ENCODE data around the gene DENND2C.

DENND2C gene

DNA sequence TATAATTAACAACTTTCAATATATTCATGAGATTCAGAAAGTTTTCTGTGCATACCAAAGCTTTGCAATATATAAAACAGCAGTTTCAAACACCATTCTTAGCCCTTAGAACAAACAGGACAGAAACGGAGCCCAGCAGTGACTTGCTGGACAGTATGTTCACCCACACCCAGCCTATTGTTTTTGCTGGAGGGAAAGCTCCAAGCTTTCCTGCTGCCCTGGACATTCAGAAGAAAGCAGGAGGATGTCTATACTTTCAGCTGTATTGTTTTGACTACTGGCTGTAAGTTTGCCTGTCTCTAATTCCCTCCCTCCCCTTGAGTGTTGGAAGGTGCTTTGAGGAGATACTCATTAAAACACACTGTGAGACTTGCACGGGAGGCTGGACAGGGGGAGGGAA, 9.6 kb downstream of the DENND2C start:
- no peaks in the 10 kb centered on the region for H3K36me3 Mint-ChIP-seq (ENCODE audit: low read depth)
- H3K27ac Mint-ChIP-seq = no peak overlapping the region
- no peaks in the 10 kb centered on the region for H3K9me3 Mint-ChIP-seq
- no peak overlapping the region for H3K4me3 Mint-ChIP-seq
- no peaks in the 10 kb centered on the region for H3K4me1 Mint-ChIP-seq (ENCODE audit: low read depth)
- peaks cover 28% of the 10 kb centered on the region for H3K27me3 Mint-ChIP-seq

DNA sequence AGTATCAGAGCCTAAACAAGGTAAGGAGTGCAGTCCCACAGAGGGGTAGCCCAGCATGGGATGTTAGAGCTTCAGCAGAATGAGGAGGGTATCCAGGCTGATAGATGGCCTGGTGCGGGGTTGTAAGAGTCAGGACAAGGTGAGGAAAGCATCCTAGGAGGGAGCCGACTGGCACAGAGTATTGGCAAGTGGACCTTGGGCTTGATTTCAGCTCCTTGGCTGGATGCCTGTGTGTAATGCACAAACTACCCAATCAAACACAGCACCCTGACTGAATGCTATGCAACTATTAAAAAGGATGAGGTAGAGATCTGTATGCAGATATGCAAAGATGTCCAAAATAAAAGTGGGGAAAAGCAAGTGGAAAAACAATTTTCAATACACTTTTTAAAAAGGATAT, 18.0 kb downstream of the DENND2C start:
- no peak overlapping the region for H3K4me3 Mint-ChIP-seq
- no peaks in the 10 kb centered on the region for H3K4me1 Mint-ChIP-seq (ENCODE audit: low read depth)
- no peak overlapping the region for H3K27ac Mint-ChIP-seq
- H3K9me3 Mint-ChIP-seq = no peaks in the 10 kb centered on the region
- H3K36me3 Mint-ChIP-seq (ENCODE audit: low read depth) = no peaks in the 10 kb centered on the region
- H3K27me3 Mint-ChIP-seq = no peaks in the 10 kb centered on the region

DNA sequence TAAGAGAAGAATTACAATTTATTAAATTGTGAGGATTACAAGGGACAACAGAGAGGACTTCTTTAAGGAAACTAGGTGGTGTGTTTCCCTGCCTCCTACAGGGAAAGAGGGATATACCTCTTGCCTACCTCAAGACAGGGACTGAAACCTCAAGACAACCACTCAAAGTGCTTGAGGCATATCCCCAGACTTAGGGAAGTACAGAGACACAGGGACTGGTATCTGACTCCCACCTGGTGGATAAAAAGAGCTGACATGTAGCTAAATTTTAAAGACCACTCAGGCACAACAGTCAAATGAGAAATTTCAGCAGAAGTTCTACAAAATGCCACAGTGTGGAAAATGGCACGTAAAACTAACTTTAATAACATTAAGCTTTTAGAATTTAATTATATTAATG, 21.3 kb downstream of the DENND2C start:
- no peak overlapping the region for H3K4me3 Mint-ChIP-seq

DNA sequence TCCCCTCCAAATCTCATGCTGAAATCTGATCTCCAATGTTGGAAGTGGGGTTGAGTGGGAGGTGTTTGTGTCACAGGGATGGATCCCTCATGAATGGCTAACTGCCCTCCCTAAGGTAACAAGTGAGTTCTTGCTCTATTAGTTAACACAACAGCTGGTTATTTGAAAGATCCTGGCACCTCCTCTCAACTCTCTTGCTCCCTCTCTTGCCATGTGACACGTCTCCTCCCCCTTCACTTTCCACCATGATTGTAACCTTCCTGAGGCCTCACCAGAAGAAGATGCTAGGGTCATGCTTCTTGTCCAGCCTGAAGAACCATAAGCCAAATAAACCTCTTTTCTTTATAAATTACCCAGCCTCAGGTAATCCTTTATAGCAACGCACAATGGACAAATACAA, 28.5 kb downstream of the DENND2C start:
- Mint-ChIP-seq H3K36me3 (ENCODE audit: low read depth) (no peaks in the 10 kb centered on the region), H3K4me3 (no peak overlapping the region), H3K27ac (no peak overlapping the region), H3K4me1 (ENCODE audit: low read depth) (no peaks in the 10 kb centered on the region), H3K27me3 (peaks cover 7% of the 10 kb centered on the region), H3K9me3 (no peaks in the 10 kb centered on the region)

More for the DNA sequence above, 21.3 kb downstream of the DENND2C start:
- Mint-ChIP-seq H3K36me3 (ENCODE audit: low read depth) (no peaks in the 10 kb centered on the region), H3K27me3 (no peaks in the 10 kb centered on the region), H3K4me1 (ENCODE audit: low read depth) (no peaks in the 10 kb centered on the region), H3K27ac (no peak overlapping the region), H3K9me3 (no peaks in the 10 kb centered on the region)

DNA sequence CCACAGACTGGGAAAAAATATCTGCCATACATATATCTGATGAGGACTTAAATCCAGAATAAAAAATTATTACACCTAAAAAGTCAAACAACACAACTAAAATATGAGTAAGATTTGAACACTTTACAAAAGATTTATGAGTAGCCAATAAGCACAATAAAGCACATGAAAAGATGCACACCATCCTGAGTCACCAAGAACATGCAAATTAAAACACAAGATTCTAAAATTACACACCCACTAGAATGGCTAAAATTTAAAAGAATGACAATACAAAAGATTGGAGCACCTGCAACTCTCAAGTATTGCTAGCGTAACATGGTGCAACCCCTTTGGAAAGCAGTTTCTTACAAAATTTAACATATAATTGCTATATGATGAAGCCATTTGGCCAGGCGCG, 30.9 kb downstream of the DENND2C start:
- peaks cover 7% of the 10 kb centered on the region for H3K27me3 Mint-ChIP-seq
- H3K27ac Mint-ChIP-seq = no peak overlapping the region
- no peaks in the 10 kb centered on the region for H3K36me3 Mint-ChIP-seq (ENCODE audit: low read depth)
- H3K4me3 Mint-ChIP-seq = no peak overlapping the region
- no peaks in the 10 kb centered on the region for H3K9me3 Mint-ChIP-seq
- no peaks in the 10 kb centered on the region for H3K4me1 Mint-ChIP-seq (ENCODE audit: low read depth)

DNA sequence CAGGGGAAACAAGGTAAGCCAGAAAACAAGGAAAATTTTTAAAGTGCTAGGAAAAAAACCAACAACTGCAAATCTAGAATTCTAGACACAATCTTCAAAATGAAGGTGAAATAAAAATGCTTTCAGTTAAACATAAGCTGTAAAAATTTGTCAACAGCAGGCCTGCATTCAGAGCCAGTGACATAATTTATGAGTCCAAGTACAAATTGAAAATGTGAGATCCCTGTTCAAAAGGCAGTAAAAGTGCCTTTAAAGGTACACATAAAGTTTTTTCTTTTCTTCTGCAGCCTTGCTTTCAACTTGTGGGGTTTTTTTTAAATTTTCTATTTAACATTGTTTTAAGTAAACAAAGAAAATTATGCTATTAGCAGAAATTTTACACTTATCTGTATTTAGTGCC, 37.4 kb downstream of the DENND2C start:
- Mint-ChIP-seq H3K9me3 (peaks cover 4% of the 10 kb centered on the region), H3K27ac (no peak overlapping the region), H3K4me3 (no peak overlapping the region), H3K27me3 (peaks cover 26% of the 10 kb centered on the region), H3K36me3 (ENCODE audit: low read depth) (no peaks in the 10 kb centered on the region), H3K4me1 (ENCODE audit: low read depth) (no peaks in the 10 kb centered on the region)

DNA sequence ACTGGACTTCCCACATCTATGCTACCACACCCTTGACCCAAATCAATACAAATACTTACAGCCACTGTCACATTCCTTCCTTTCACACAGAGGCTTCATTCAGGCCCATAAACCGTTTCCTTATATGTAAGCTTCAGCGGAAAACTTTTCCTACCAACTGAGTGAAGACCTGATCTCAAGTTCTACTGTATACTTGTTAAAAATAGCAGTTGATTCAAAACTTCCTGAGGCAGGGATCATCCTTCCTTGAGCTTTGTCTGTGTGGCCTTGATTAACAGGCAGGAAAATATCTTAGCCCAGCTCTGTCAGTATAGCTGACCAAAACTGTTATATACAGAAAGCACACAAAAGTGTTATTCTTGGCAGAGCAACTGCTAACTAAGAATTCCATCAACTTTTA, 42.7 kb downstream of the DENND2C start:
- Mint-ChIP-seq H3K4me3 (no peak overlapping the region), H3K36me3 (ENCODE audit: low read depth) (no peaks in the 10 kb centered on the region), H3K9me3 (peaks cover 3% of the 10 kb centered on the region), H3K4me1 (ENCODE audit: low read depth) (no peaks in the 10 kb centered on the region), H3K27me3 (peaks cover 28% of the 10 kb centered on the region), H3K27ac (no peak overlapping the region)

DNA sequence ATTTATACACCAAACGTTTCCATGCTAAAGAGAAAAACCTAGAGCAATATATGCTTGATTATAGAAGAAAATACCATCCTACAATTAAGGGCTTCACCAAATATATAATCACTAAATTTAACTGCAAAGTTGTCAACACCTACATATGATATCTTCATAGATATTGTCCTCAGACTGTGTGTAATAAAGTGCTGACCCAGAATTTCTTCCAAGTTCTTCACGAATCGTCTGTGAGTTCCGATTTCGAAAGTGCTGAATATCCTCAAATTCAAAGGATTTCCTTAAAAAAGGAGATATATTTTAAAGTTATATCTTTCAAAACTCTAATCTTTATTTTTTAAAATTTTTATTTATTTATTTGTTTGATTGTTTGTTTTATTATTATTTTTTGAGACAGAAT, 46.5 kb downstream of the DENND2C start:
- Mint-ChIP-seq H3K4me1 (ENCODE audit: low read depth) (no peaks in the 10 kb centered on the region), H3K4me3 (no peak overlapping the region), H3K36me3 (ENCODE audit: low read depth) (no peaks in the 10 kb centered on the region), H3K9me3 (no peaks in the 10 kb centered on the region), H3K27ac (no peak overlapping the region), H3K27me3 (peaks cover 13% of the 10 kb centered on the region)

DNA sequence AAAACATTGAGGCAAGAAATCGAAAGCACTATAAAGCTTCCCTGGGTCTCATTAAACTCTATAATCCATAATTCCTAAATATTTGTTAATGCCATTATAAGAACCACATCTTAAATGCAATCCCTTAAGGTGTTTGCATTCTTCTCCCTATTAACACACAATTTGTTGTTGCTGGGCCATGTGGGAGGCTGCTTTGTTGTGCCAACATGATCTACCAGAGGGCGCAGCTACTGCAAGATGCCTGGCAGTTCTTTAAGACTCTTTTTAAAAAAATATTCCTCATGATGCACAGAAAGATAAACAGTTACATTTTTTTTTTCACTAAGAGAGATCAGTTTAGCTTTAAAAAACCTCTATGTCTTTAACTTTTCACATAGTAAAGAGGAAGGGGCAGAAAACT, 49.4 kb downstream of the DENND2C start:
- no peaks in the 10 kb centered on the region for H3K36me3 Mint-ChIP-seq (ENCODE audit: low read depth)
- H3K4me3 Mint-ChIP-seq = no peak overlapping the region
- no peaks in the 10 kb centered on the region for H3K4me1 Mint-ChIP-seq (ENCODE audit: low read depth)

DNA sequence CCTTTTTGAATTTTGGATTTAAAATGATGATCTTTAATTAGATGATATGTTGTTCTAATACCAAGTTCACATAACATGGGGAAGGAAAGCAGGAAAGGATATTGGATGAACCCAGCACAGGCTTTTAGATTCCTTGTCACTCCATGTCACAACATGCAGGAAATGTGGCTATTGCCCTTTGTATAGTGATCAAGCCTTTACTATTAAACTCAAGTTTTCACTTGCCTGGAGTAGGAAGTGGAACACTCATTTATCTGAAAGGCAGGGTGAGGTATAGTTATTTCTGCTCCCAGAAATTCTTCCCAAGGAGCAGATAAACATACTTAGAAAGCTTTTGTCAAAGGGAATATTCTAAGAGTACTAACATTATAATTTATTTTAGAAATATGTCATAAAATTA, 51.2 kb downstream of the DENND2C start:
- Mint-ChIP-seq H3K9me3 (no peaks in the 10 kb centered on the region), H3K27ac (no peak overlapping the region), H3K4me1 (ENCODE audit: low read depth) (no peaks in the 10 kb centered on the region), H3K4me3 (no peak overlapping the region), H3K27me3 (peaks cover 9% of the 10 kb centered on the region), H3K36me3 (ENCODE audit: low read depth) (no peaks in the 10 kb centered on the region)

More for the DNA sequence above, 49.4 kb downstream of the DENND2C start:
- Mint-ChIP-seq H3K27me3 (peaks cover 11% of the 10 kb centered on the region), H3K27ac (no peak overlapping the region), H3K9me3 (no peaks in the 10 kb centered on the region)

DNA sequence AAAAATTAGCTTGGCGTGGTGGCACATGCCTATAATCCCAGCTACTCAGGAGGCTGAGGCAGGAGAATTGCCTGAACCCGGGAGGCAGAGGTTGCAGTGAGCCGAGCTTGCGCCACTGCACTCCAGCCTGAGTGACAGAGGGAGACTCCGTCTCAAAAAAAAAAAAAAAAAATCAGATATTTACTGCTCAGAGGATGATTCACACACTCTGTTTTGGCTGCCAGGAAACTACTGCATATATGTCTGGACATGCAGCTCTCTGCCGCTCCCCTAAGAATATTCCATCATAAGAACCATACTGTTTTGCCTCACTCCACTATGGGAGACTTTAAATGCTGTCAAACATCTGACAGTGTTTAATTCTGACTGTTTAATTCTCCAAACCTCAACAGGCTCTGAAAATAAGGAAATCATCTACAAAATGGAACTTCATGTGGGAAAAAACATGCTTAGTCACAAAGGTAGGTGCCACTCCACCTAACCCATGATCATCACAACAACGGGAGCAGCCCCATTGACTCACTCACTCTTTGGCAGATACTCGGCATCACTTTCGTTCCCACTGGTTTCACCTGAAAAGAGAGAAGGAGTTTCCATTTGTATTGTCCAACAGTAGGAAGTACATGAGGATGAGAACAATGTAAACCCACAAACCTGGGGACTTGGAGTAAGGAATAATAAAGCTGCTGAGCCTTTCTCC, 59.2 kb downstream of the DENND2C start:
- H3K36me3 Mint-ChIP-seq (ENCODE audit: low read depth) = no peaks in the 10 kb centered on the region
- no peaks in the 10 kb centered on the region for H3K9me3 Mint-ChIP-seq
- peaks cover 10% of the 10 kb centered on the region for H3K27me3 Mint-ChIP-seq
- no peak overlapping the region for H3K27ac Mint-ChIP-seq
- no peak overlapping the region for H3K4me3 Mint-ChIP-seq
- H3K4me1 Mint-ChIP-seq (ENCODE audit: low read depth) = no peaks in the 10 kb centered on the region

DNA sequence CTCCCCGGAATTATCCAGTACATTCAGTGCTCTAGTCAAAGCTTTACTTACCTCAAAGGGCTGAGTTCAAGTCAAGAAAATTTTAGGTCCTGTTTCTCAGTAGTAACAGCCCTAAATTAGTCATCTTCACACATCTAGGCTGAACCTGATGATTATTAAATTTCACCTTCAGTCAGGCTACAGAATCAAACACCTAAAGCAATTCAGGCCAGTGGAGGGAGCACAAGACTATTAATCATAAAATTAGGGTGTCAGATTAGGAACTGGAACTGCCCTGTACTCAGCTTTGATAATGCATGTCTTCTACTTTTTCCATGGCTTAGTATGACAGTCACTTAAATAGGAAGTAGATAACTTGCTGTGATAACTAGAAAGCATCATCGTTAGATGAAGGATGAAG, 60.0 kb downstream of the DENND2C start:
- Mint-ChIP-seq H3K27ac (no peak overlapping the region), H3K9me3 (no peaks in the 10 kb centered on the region), H3K4me3 (no peak overlapping the region), H3K4me1 (ENCODE audit: low read depth) (no peaks in the 10 kb centered on the region), H3K36me3 (ENCODE audit: low read depth) (no peaks in the 10 kb centered on the region), H3K27me3 (peaks cover 7% of the 10 kb centered on the region)

DNA sequence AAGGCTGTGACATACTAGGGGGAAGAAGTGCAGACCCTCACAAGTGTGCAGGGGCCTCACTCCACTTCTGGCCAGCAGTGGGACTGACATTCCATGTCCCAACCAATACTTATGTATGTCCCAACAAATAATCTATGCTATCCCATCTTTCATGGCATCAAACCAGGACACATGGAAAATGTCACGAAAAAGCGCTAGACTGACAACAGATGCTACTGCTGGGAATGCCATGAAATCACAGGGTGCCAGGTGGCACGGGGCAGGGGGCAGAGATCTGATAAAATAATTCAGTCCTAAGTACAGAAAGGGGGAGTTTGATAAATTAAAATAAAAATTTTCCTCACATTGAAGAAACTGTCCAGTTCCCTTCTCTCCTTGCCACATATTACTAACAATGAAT, 60.8 kb downstream of the DENND2C start:
- Mint-ChIP-seq H3K27ac (no peak overlapping the region), H3K9me3 (no peaks in the 10 kb centered on the region), H3K27me3 (peaks cover 7% of the 10 kb centered on the region), H3K4me1 (ENCODE audit: low read depth) (no peaks in the 10 kb centered on the region), H3K36me3 (ENCODE audit: low read depth) (no peaks in the 10 kb centered on the region), H3K4me3 (no peak overlapping the region)

DNA sequence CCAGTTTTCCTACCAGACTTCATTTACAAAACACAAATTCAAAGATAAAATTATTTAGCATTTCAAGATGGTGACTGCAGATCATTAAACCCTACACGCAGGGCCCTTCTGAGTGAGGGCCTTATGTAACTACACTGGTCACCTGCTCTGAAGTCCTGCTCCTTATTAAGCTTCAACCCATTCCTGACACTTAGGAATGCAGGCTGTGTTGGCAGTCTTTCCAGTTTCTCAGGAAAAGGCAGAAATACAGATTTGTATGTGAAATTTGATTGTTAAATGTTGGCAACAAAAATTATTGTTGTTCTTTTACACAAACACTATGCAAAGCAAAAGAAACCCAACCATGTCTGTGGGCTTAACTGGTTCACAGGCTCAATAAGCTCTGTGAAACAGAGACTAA, 62.6 kb downstream of the DENND2C start:
- H3K9me3 Mint-ChIP-seq = no peaks in the 10 kb centered on the region
- no peaks in the 10 kb centered on the region for H3K27me3 Mint-ChIP-seq
- no peaks in the 10 kb centered on the region for H3K36me3 Mint-ChIP-seq (ENCODE audit: low read depth)
- no peaks in the 10 kb centered on the region for H3K4me1 Mint-ChIP-seq (ENCODE audit: low read depth)
- H3K27ac Mint-ChIP-seq = no peak overlapping the region
- no peak overlapping the region for H3K4me3 Mint-ChIP-seq

DNA sequence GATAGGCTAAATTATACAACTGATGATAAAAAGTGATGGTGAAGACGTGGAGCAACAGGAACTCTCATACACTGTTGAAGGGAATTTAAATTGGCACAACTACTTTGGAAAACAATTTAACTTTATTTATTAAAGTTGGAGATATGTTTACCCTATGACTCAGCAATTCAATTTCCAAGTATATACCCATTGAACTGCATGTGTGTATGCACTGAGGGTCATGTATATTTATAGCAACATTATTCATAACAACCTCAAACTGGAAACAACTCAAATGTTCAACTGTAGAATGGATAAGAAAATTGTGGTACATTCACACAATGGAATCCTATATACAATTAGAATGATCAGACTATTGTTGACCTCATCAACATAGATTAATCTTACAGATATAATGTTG, 71.9 kb downstream of the DENND2C start:
- Mint-ChIP-seq H3K4me3 (no peak overlapping the region), H3K9me3 (no peaks in the 10 kb centered on the region), H3K36me3 (ENCODE audit: low read depth) (no peaks in the 10 kb centered on the region), H3K27me3 (peaks cover 7% of the 10 kb centered on the region), H3K4me1 (ENCODE audit: low read depth) (no peaks in the 10 kb centered on the region), H3K27ac (no peak overlapping the region)

DNA sequence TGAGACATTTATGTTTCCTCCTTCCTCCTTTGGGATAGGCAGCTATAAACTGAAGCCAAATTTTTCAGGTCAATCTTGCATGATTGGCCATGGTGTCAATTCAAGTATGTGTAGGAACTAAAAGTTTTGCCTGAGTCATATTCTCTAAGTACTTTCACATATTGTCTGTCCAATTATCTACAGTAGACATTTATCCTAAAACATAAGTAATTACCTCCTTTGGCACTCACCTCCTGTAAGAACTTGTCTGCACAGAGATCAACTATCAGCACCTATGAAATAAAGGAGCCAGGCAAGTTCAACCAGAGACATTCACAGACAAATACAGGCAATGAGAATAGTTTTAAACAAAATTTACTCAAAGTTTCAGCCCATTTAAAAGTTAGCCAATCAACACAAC, 74.2 kb downstream of the DENND2C start:
- Mint-ChIP-seq H3K36me3 (ENCODE audit: low read depth) (no peaks in the 10 kb centered on the region), H3K4me3 (no peak overlapping the region), H3K4me1 (ENCODE audit: low read depth) (no peaks in the 10 kb centered on the region), H3K9me3 (no peaks in the 10 kb centered on the region), H3K27me3 (peaks cover 14% of the 10 kb centered on the region), H3K27ac (no peak overlapping the region)
